Transverse colon (tissue), 4 donors: ENCODE measurements around the gene ATG16L1. TPM values are rescaled to one million over a fixed set of nuclear protein-coding genes. Genes with fewer than 3 reads are reported as not detected.

Source experiments
- DNase-seq: peaks from one replicate; pipeline ENCODE4 v3.0.0-alpha.2; 2019
- H3K27ac ChIP-seq, 4 donors: fragments of 200-600 bp; sonication (generic); 2 replicates each; pipeline ENCODE4 v1.5.1; 2016 to 2018; ENCODE audit warnings: inconsistent platforms in 4 of 4
- H3K27me3 ChIP-seq: fragments of 200-600 bp; sonication (generic); 2 replicates; pipeline ENCODE4 v1.5.1; 2017; ENCODE audit warnings: inconsistent platforms
- H3K36me3 ChIP-seq, 4 donors: fragments of 200-600 bp; sonication (generic); 2 replicates each; pipeline ENCODE4 v1.5.1; 2017 to 2019; ENCODE audit warnings: inconsistent platforms in 4 of 4
- H3K4me1 ChIP-seq, 4 donors: fragments of 200-600 bp; sonication (generic); 2 replicates each; pipeline ENCODE4 v1.5.1; 2017 to 2020; ENCODE audit warnings: inconsistent platforms in 4 of 4
- H3K4me3 ChIP-seq, 4 donors: fragments of 200-600 bp; sonication (generic); 1 replicate in 1 of 4; 2 replicates in 3 of 4; pipeline versions ENCODE4 v1.5.1 to v1.6.1; 2017 to 2019; ENCODE audit warnings: inconsistent platforms in 4 of 4
- H3K9me3 ChIP-seq, 2 donors: fragments of 200-600 bp; sonication (generic); 2 replicates each; pipeline ENCODE4 v1.5.1; 2017 to 2019; ENCODE audit warnings: inconsistent platforms in 2 of 2
- CTCF ChIP-seq, 5 experiments: fragments of 200-600 bp in 3 of 5; fragments of 450-650 bp in 2 of 5; sonication (generic) in 3 of 5; IDR thresholded peaks; 1 replicate in 2 of 5; 2 replicates in 3 of 5; pipeline ENCODE4 v1.5.1; 2016 to 2017; ENCODE audit warnings: antibody characterized with exemption in 5 of 5, inconsistent platforms in 3 of 5, mild to moderate bottlenecking in 2 of 5, moderate library complexity in 1 of 5
- EP300 ChIP-seq: sonication (generic); formaldehyde crosslinking; IDR thresholded peaks from one replicate; pipeline ENCODE4 v1.6.1; 2017; ENCODE audit warnings: antibody characterized with exemption, low read depth
- POLR2A ChIP-seq: fragments of 450-650 bp; IDR thresholded peaks from one replicate; pipeline ENCODE4 v1.6.1; 2016; ENCODE audit warnings: antibody characterized with exemption, mild to moderate bottlenecking, moderate library complexity
- POLR2AphosphoS5 ChIP-seq, 3 donors: sonication (generic); formaldehyde crosslinking; IDR thresholded peaks; one replicate each; pipeline ENCODE4 v1.6.1; 2016; ENCODE audit warnings: antibody characterized with exemption in 3 of 3
- WGBS, 2 donors: methylation state at CpG; one replicate each; pipeline ENCODE4 v1.1.5; 2018; ENCODE audit warnings: low coverage in 1 of 2; 5-methylcytosine and 5-hydroxymethylcytosine counted together
- in situ Hi-C, 4 donors: fragments of 200-750 bp; cut with MboI; loops; one replicate each; pipeline versions ENCODE4 v1.15.0 to v1.15.1; 2017; ENCODE audit warnings: low sequenced_read_pairs in 3 of 4, low pct_ligation_motif_present in 1 of 4, low pct_unique_long_range_greater_than_20kb in 1 of 4
- intact Hi-C: fragments of 100-400 bp; cut with DNase I; formaldehyde crosslinking; loops from one replicate; pipeline ENCODE4 v1.15.1; 2023; ENCODE audit warnings: low total_unique reads
- total RNA-seq, 4 donors: library from RNA; depleted of rRNA; stranded (reverse); fragments of >200 nt; gene quantifications; one replicate each; pipeline ENCODE4 v1.1.0, GENCODE V29; 2016

ATG16L1 gene
- total RNA-seq, 4 donors from 2014 or later = 10.1 to 101 (median 50.3) TPM

GRCh38 chr2:233312874-233313273 is 61.4 kb downstream of the ATG16L1 start:
- intact Hi-C loops = no loop called here
- no peak for DNase-seq
- 64% methylated on average over 8 of the region's 8 CpGs; no CpG with 5 or more reads in 1 of the 2 donors for WGBS, 2 donors
- no peak overlapping the region for H3K27ac ChIP-seq
- H3K27me3 ChIP-seq = no peaks in the 10 kb centered on the region
- H3K36me3 ChIP-seq = no peaks in the 10 kb centered on the region
- in situ Hi-C loops = no loop called here
- no peaks in the 10 kb centered on the region for H3K4me1 ChIP-seq
- no peaks in the 10 kb centered on the region for H3K9me3 ChIP-seq
- TF ChIP-seq EP300 (no peak), POLR2AphosphoS5 (IDR thresholded peaks at IDR 0.05) (no peak), POLR2A (no peak), CTCF (IDR thresholded peaks at IDR 0.05) (no peak)
- no peak overlapping the region for H3K4me3 ChIP-seq

GRCh38 chr2:233314180-233314925 is 62.9 kb downstream of the ATG16L1 start:
- no peaks in the 10 kb centered on the region for H3K27me3 ChIP-seq
- intact Hi-C loops = no loop called here
- H3K27ac ChIP-seq = no peak overlapping the region
- H3K4me1 ChIP-seq = no peaks in the 10 kb centered on the region
- H3K9me3 ChIP-seq = no peaks in the 10 kb centered on the region
- TF ChIP-seq POLR2A (no peak), POLR2AphosphoS5 (IDR thresholded peaks at IDR 0.05) (no peak), EP300 (no peak), CTCF (IDR thresholded peaks at IDR 0.05) (no peak)
- no peaks in the 10 kb centered on the region for H3K36me3 ChIP-seq
- 90 to 94% methylated on average over 2 to 17 of the region's 20 CpGs for WGBS, 2 donors
- no peak overlapping the region for H3K4me3 ChIP-seq
- in situ Hi-C loops = no loop called here
- DNase-seq = no peak

- H3K4me1 ChIP-seq = no peaks in the 10 kb centered on the region
- WGBS, 2 donors = 73 to 82% methylated on average over 6 to 7 of the region's 7 CpGs
- intact Hi-C loops = no loop called here
- no peak for DNase-seq
- H3K27ac ChIP-seq = no peak overlapping the region
- no peak for TF ChIP-seq CTCF (IDR thresholded peaks at IDR 0.05)
- TF ChIP-seq POLR2AphosphoS5 (IDR thresholded peaks at IDR 0.05) = no peak
- no peak for TF ChIP-seq EP300
- no peak for TF ChIP-seq POLR2A
- no peaks in the 10 kb centered on the region for H3K36me3 ChIP-seq
- H3K27me3 ChIP-seq = no peaks in the 10 kb centered on the region
- H3K9me3 ChIP-seq = no peaks in the 10 kb centered on the region
- H3K4me3 ChIP-seq = no peak overlapping the region
- in situ Hi-C loops = no loop called here
These were observed 65.9 kb downstream of the ATG16L1 start for GRCh38 chr2:233317196-233317943.

- 79% methylated on average over 5 of the region's 5 CpGs; no CpG with 5 or more reads in 1 of the 2 donors for WGBS, 2 donors
- TF ChIP-seq POLR2AphosphoS5 (IDR thresholded peaks at IDR 0.05) = no peak
- TF ChIP-seq CTCF (IDR thresholded peaks at IDR 0.05) = no peak
- TF ChIP-seq EP300 = no peak
- no peak for TF ChIP-seq POLR2A
- H3K27me3 ChIP-seq = no peaks in the 10 kb centered on the region
These were observed 67.8 kb downstream of the ATG16L1 start for GRCh38 chr2:233319256-233319655.

More at GRCh38 chr2:233319256-233319655, 67.8 kb downstream of the ATG16L1 start:
- intact Hi-C loops = no loop called here
- no peaks in the 10 kb centered on the region for H3K9me3 ChIP-seq
- in situ Hi-C loops = no loop called here
- H3K36me3 ChIP-seq = no peaks in the 10 kb centered on the region
- H3K4me3 ChIP-seq = no peak overlapping the region
- H3K4me1 ChIP-seq = no peaks in the 10 kb centered on the region
- H3K27ac ChIP-seq = no peak overlapping the region
- no peak for DNase-seq
